NCI-H2227 (cell line): ENCODE measurements around the gene TRAFD1.
"Not testable (repeated sequence)": the region's sequence is repeated elsewhere in the genome, so short reads cannot be mapped to it uniquely, and the experiment has no call there.

Experiments
- DNase-seq: peaks from one replicate; lab custom pipeline; 2025; ENCODE audit not compliant: unreplicated experiment; lab: John Stamatoyannopoulos, UW

Gene TRAFD1

GRCh38 chr12:112125250-112125999, at the start of gene TRAFD1:
Gene TRAFD1 (plus strand): TSS chr12:112125560. CDS start chr12:112130523, 4,963 bp downstream.
- peak; percentile 99 for DNase-seq

GRCh38 chr12:112087055-112087850, 38.1 kb upstream of the TRAFD1 start:
- no peak for DNase-seq

DNA sequence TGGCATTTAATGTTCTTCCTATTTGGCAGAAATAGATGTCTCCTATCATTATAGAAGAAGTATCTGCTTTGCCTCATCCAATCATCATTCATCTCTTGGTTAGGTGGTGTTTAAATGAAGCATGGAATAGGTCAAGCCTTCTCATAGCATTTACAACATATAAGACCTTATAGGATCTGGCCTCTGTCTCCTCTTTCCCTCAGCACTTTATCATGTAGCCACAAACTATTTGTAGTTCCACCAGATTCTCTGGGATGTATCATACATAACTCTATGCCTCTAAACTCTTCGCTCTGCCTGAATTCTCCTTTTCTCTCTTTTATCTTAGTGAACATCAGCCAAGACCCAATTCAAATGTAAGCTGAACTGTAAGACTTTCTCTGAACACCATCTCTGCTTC, 37.5 kb upstream of the TRAFD1 start:
- DNase-seq: no peak

DNA sequence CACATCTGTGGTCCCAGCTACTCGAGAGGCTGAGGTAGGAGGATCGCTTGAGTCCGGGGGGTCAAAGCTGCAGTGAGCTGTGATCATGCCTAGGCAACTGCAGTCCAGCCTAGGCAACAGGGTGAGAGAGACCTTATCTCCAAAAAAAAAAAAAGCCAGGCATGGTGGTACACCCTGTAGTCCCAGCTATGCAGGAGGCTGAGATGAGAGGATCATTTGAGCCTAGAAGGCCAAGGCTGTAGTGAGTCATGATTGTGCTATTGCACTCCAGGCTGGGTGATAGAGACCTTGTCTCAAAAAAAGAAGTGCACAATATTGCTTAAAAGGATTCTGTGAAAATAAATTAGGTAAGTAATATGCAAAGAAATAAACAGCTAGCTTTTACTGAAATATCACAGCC, 33.8 kb upstream of the TRAFD1 start:
- no peak for DNase-seq

DNA sequence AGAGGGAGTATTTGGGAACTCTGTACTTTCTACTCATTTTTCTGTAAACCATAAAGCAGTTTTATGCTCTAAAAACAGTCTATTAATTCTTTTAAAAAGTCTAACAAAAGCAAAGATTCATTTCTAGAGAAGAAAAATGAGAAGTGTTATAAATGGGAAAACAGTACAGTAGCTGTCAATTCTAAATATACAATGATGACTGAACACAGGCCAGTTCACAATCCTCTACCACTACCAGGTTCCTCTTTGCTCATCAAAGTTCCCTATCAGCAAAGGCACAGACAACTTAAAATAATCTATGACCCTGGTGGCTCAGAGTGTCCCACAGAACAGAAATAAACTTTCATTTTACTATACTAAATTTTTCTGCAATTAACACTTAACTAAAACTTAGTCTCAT, 29.3 kb upstream of the TRAFD1 start:
- DNase-seq: no peak

- no peak for DNase-seq
Measured at GRCh38 chr12:112096667-112097066, 28.7 kb upstream of the TRAFD1 start.

DNA sequence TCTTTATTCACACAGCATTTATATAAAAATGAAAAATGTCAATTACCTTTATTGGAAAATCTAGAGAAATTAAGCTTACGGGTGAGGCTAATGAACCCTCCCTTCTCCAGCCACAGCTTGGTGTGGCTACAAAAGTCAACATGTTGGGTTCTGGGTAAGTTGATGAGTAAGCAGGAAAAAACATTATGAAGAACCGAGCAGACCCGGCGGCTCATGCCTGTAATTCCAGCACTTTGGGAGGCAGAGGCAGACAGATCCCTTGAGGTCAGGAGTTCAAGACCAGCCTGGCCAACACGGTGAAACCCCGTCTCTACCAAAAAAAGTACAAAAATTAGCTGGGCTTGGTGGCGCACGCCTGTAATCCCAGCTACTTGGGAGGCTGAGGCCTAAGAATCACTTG, 27.7 kb upstream of the TRAFD1 start:
- DNase-seq: no peak

DNA sequence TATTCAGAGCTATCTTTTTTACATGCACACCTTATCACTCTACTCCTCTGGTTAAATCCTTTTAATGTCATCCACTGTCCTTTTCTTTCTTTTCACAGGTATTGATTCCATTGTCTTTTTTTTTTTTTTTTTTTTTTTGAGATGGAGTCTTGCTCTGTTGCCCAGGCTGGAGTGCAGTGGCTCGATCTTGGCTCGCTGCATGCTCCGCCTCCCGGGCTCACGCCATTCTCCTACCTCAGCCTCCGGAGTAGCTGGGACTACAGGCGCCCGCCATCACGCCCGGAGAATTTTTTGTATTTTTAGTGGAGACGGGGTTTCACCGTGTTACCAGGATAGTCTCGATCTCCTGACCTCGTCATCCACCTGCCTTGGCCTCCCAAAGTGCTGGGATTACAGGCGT, 24.9 kb upstream of the TRAFD1 start:
- not testable (repeated sequence) for DNase-seq

GRCh38 chr12:112102127-112102526, 23.2 kb upstream of the TRAFD1 start:
- DNase-seq: no peak

- DNase-seq: not testable (repeated sequence)
Measured at GRCh38 chr12:112102746-112103145, 22.6 kb upstream of the TRAFD1 start.

DNA sequence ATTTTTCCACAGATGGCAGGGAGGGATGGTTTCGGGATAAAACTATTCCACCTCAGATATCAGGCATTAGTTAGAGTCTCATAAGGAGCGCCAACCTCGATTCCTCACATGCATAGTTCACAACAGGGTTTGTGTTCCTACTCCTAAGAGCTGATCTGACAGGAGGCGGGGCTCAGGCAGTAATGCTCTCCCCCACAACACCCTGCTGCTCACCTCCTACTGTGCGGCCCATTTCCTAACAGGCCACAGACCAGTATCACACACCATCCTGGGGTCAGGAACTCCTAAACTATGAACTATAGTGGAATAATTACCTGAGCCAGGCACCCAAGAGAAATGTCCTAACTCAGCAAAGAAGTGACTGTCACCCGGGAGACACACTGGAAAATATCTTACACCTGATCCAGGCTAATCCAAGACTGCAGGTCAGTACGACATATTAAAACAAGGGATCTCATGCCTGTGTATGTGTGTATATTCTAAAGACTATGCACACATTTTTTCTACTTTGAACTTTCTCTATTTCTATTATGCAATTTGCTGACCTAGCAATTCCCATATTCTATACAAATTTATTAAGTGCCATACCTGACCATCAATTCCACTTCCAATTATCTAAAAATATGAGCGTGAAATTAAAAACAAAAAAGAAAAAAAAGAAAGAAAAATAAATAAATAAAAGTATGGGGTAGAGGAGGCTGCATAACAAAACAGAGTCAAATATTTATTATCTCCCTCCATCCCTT, 21.4 kb upstream of the TRAFD1 start:
- no peak for DNase-seq

- DNase-seq: no peak
Measured at GRCh38 chr12:112105891-112106290, 19.5 kb upstream of the TRAFD1 start.

DNA sequence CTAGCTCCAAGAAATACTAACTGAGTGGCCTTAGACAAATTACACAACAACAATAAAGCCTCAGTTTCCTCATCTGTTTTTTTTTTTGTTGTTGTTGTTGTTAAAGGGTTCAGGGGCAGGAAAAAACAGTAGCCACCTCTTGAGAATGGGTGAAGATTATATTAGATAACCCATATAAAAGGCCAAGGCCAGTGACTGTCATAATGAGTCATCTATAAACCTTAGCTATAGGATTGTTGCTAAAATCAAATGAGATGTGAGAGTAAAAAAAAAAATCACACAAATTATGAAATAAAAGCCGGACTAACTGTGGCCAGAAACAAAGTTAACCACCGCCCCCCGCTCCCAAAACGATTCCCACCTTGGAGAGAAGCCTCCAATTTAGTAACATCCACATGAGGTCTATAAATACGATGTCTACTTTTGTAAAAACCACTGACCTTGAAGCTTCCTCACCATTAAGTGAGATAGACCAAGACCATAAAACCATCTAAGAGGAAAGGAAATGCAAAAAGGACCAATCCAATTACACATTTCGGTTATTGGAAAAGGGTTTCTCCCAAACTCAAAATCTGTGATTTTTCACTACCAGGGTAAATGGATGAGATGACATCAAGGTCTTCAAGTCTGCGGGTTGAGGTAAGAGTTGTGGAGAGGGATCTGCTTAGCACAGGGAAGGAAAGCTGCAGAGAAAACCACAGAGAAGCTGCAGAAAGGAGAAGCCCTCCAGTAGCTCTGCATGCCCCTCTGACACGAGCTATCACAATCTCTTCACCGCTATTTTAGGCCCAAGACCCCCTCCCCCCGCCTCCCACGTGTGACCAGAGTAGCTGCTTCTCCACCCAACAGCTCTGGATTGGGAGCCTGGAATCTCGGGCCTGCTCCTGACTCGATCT, 17.8 kb upstream of the TRAFD1 start:
- DNase-seq: peak; percentile 30

DNA sequence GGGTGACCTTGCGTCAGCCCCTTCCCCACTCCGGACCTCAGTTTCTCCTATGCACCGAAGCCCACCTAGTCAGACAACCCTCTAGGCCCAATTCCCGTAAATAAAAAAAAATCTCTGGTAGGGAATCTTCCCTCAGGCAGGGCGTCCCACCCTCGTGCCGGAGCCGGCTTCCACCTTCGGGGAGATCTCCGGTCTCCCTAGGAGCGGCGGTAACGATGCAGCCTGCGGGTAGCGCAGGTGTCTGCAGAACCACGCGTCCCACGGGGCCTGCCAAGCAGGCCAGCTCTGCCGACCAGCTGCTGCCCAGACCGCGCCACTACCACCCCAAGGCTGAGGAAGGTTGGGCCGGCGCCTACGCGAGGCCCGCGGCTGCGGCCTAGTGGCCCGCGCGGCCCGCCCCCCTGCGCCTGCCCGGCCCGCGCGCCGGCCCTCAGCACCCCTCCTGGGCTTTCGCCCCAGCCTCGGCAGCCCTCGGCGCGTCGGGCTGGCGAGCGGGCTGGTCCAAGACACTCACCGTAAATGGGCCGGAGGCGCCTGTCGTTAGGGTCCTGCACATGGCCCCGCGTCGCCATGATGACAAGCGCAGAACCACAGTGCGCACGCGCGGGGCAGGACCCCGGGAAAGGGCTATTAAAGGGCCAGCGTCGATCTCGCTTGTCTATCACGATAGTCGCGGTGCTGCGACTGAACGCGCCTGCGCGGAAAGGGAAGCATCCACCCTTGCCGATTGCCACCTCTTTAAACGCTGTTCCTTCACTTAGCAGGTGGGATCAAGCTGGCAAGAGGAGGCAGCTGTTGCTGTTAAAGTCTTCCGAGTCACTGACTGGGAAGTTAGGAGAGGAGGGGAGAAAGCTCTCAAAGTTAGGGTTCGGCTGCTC, 16.9 kb upstream of the TRAFD1 start, which contains the start of gene NAA25:
Gene NAA25, minus strand, starts transcription at position 582 of the 878 bp plus-strand sequence. Its CDS starts 10 bp downstream, at position 572.
- DNase-seq: peak; percentile 91

GRCh38 chr12:112110787-112111662, 14.3 kb upstream of the TRAFD1 start:
- not testable (repeated sequence) for DNase-seq

DNA sequence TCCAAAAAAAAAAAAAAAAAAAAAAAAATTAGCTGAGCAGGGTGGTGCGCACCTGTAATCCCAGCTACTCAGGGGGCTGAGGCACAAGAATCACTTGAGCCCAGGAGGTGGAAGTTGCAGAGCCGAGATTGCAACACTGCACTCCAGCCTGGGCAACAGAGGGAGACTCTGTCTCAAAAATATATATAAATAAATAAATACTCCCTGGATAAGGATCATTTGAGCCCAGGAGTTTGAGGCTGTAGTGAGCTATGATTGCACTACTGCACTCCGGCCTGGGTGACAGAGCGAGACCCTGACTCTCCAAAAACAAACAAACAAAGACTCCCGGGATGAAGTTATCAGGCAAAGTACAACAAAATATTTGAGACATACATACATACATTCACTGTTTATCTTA, 13.4 kb upstream of the TRAFD1 start:
- no peak for DNase-seq

DNA sequence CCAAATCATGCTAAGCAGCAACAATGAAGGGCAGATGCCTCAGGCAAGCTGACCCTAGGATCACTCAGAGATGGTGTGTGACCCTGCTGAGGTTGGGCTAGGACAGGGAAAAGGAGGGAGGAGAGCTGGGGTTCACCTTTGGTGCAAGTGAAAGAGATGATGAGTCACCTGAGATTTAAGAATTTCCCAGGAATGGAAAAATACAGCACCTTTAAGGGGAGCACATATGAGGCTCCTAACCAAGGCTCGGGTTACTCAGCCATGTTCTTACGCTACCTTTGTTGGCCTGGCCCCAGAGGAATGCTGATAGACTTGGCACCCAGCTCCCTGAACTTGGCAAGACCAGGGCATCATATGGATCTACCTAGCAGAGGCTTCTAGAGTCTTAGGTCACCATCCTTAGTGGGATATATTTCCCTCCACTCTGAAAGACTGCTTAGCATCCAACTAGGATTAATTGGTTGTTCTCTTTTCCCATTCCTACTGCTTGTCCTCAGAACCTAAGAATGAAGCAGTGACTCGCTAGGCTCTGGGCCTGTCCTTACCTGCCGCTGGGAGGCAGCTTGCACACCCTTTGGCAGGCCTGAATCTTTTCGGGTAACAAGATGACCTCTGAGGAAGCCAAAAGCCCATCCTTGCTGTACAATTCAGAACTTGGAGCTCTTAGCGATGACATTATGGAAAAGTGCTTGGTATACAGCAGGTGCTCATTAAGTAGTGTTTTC, 12.8 kb upstream of the TRAFD1 start:
- no peak for DNase-seq
